Mucosa of stomach (tissue), 1 donor: Measurements from ENCODE around the gene C10orf105.

ENCODE experiments used
- H3K27me3 ChIP-seq: one replicate; pipeline ENCODE4 v1.7.0; 2013; ENCODE audit warnings: mild to moderate bottlenecking, low read length; ENCODE audit not compliant: control insufficient read depth, insufficient read depth
- H3K36me3 ChIP-seq: one replicate; pipeline ENCODE4 v1.7.0; 2013; ENCODE audit warnings: low read length; ENCODE audit not compliant: control insufficient read depth, insufficient read depth
- H3K4me1 ChIP-seq: one replicate; pipeline ENCODE4 v1.7.0; 2013; ENCODE audit warnings: mild to moderate bottlenecking, low read length; ENCODE audit not compliant: control insufficient read depth, insufficient read depth
- H3K4me3 ChIP-seq: one replicate; pipeline ENCODE4 v1.7.0; 2013; ENCODE audit warnings: low read length
- H3K9ac ChIP-seq: one replicate; pipeline ENCODE4 v1.7.0; 2013; ENCODE audit warnings: mild to moderate bottlenecking, low read length, moderate library complexity
- H3K9me3 ChIP-seq: one replicate; pipeline ENCODE4 v1.7.0; 2013; ENCODE audit warnings: mild to moderate bottlenecking, low read length, moderate library complexity; ENCODE audit not compliant: control insufficient read depth
- donor health status: Pancreatic carcinoma.

The C10orf105 gene

GRCh38 chr10:71719464-71720201 lies at the start of gene C10orf105:
Gene C10orf105 (minus strand): TSS chr10:71719778. CDS start chr10:71716337, 3,441 bp downstream.
- peaks cover 12% of the 10 kb centered on the region for H3K4me1 ChIP-seq
- H3K9ac ChIP-seq = no peak within 1 kb of the TSS
- H3K36me3 ChIP-seq = no peaks in the 10 kb centered on the region
- no peak within 1 kb of the TSS for H3K4me3 ChIP-seq
- H3K9me3 ChIP-seq = no peaks in the 10 kb centered on the region
- H3K27me3 ChIP-seq = no peaks in the 10 kb centered on the region

- H3K27me3 ChIP-seq = no peaks in the 10 kb centered on the region
- peaks cover under 1% of the 10 kb centered on the region for H3K36me3 ChIP-seq
- H3K4me3 ChIP-seq = no peak overlapping the region
- no peaks in the 10 kb centered on the region for H3K9me3 ChIP-seq
- H3K4me1 ChIP-seq = peaks cover 81% of the 10 kb centered on the region
- no peak overlapping the region for H3K9ac ChIP-seq
These were observed 48.0 kb upstream of the C10orf105 start for GRCh38 chr10:71767420-71768035.

DNA sequence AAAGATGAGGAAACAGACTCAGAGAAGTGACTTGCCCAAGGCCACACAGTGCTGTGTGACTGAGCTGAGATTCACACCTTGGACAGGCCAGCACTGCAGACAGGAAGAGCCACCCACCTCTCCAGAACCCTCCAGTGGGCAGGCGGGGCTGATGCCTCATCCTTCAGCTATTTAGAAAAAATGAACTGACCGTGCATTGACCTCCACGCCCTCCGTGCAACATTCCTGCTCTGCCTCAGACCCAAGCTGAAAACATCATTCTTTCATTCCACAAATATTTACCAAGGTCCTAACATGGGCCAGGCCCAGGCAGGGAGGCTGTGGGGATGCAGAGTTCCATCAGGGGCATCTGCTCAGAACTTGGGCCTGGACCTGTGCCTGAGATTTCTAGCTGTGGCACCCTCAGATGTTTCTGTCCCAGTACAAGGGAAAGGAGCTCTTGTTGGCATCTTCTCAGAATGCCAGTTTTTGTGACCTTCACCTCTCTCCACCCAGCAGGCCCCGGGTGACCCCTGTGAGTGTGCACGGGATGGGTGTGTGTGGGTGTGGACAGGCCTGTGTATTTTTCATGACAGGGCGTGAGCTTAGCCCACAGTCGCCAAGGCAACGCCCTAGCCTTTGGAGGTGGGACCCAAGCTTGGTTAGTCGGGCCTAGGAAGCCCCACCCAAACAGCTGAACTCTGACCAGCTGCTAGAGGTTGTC lies 47.3 kb upstream of the C10orf105 start:
- peaks cover 81% of the 10 kb centered on the region for H3K4me1 ChIP-seq
- H3K27me3 ChIP-seq = no peaks in the 10 kb centered on the region
- H3K9ac ChIP-seq = peak overlapping the region; percentile 32
- H3K36me3 ChIP-seq = peaks cover 7% of the 10 kb centered on the region
- H3K4me3 ChIP-seq = peak overlapping the region; percentile 3
- H3K9me3 ChIP-seq = no peaks in the 10 kb centered on the region

DNA sequence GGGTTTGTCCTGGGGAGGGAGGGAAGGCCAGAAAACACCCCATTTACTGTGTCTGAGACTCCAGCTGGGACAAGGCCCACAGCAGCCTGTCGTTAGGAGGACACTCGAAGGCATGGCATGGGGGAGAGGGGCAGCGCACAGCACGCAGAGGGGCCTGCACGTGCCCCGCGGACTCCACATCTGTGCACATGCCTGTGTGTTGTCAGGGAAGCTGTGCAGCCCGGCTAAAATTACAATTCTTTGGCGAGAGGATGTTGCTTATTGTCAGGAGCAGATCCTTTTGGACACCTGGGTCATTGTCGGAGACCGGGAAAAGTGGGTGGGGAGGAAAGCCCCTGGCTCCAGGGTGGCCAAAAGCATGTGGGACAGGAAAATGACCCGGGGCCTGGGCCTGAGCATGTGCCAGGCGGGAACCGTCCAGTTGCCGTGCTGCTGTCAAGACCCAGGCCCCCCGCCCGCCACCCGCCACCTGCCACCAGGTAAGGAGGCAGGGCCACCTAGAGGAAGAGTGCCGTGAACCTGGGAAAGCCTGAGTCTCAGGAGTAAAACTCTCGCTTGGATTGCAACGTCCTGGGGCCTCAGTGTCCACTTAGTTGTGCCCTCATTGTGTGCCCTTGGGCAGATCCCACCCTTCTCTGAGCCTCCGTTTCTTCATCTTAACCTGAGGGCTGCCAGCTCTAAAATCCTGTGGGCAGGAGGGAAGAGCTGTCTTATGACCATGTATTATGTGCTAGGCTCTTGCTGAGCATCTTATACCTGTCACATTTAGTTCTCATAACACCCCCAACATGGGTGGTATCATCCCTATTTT lies 46.5 kb upstream of the C10orf105 start:
- peaks cover 74% of the 10 kb centered on the region for H3K4me1 ChIP-seq
- peaks cover 12% of the 10 kb centered on the region for H3K36me3 ChIP-seq
- no peaks in the 10 kb centered on the region for H3K9me3 ChIP-seq
- no peaks in the 10 kb centered on the region for H3K27me3 ChIP-seq
- H3K9ac ChIP-seq = peak overlapping the region; percentile 32
- peak overlapping the region; percentile 3 for H3K4me3 ChIP-seq

DNA sequence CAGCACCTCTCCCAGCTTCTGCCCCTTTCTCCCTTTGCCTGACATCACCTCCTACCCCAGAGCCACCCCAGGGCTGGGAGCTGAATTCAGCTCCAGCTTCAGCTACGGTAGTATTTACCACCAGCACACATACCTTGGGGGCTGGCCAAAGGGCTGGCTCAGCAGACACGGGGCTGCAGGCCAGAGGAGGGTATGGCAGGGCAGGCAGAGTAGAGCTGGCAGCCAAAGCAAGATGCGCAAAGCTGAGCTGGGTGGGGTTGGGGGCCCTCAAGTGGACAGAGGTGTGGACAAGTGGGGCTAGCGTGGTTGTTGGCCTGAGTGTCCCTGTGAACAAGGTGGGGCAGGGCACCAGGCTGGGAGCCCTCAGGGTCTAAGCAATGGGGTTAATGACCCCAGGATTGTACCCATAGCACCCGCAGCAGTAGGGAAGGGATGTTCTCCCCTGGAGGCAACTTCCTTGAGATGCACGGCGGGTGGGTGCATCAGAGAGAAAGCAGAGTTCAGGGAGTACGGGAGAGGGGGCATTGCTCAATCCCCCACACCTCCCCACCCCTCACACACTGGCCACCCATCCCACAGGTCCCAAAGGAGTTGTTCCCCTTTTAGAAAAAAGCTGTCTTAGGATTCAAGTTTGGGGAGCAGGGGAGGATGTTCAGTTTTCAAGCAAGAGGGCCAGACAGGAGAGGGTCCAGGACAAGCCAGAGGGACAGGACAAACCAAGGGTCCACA lies 45.8 kb upstream of the C10orf105 start:
- Histone ChIP-seq H3K9me3 (no peaks in the 10 kb centered on the region), H3K4me1 (peaks cover 72% of the 10 kb centered on the region), H3K4me3 (no peak overlapping the region), H3K36me3 (peaks cover 12% of the 10 kb centered on the region), H3K9ac (peak overlapping the region; percentile 26), H3K27me3 (no peaks in the 10 kb centered on the region)

GRCh38 chr10:71763352-71764127 lies 44.0 kb upstream of the C10orf105 start:
- Histone ChIP-seq H3K27me3 (no peaks in the 10 kb centered on the region), H3K4me1 (peaks cover 58% of the 10 kb centered on the region), H3K36me3 (peaks cover 12% of the 10 kb centered on the region), H3K9ac (no peak overlapping the region), H3K4me3 (no peak overlapping the region), H3K9me3 (no peaks in the 10 kb centered on the region)

GRCh38 chr10:71762324-71762723 lies 42.7 kb upstream of the C10orf105 start:
- peaks cover 53% of the 10 kb centered on the region for H3K4me1 ChIP-seq
- peaks cover 16% of the 10 kb centered on the region for H3K36me3 ChIP-seq

GRCh38 chr10:71761541-71762113 lies 42.0 kb upstream of the C10orf105 start:
- no peaks in the 10 kb centered on the region for H3K27me3 ChIP-seq
- no peak overlapping the region for H3K4me3 ChIP-seq
- H3K36me3 ChIP-seq = peaks cover 17% of the 10 kb centered on the region
- H3K9me3 ChIP-seq = no peaks in the 10 kb centered on the region
- H3K9ac ChIP-seq = no peak overlapping the region
- H3K4me1 ChIP-seq = peaks cover 51% of the 10 kb centered on the region

More at GRCh38 chr10:71762324-71762723, 42.7 kb upstream of the C10orf105 start:
- Histone ChIP-seq H3K9ac (no peak overlapping the region), H3K4me3 (no peak overlapping the region), H3K27me3 (no peaks in the 10 kb centered on the region), H3K9me3 (no peaks in the 10 kb centered on the region)

GRCh38 chr10:71761105-71761511 lies 41.5 kb upstream of the C10orf105 start:
- H3K9me3 ChIP-seq = no peaks in the 10 kb centered on the region
- peaks cover 20% of the 10 kb centered on the region for H3K36me3 ChIP-seq
- no peaks in the 10 kb centered on the region for H3K27me3 ChIP-seq
- no peak overlapping the region for H3K4me3 ChIP-seq
- no peak overlapping the region for H3K9ac ChIP-seq
- H3K4me1 ChIP-seq = peaks cover 45% of the 10 kb centered on the region

DNA sequence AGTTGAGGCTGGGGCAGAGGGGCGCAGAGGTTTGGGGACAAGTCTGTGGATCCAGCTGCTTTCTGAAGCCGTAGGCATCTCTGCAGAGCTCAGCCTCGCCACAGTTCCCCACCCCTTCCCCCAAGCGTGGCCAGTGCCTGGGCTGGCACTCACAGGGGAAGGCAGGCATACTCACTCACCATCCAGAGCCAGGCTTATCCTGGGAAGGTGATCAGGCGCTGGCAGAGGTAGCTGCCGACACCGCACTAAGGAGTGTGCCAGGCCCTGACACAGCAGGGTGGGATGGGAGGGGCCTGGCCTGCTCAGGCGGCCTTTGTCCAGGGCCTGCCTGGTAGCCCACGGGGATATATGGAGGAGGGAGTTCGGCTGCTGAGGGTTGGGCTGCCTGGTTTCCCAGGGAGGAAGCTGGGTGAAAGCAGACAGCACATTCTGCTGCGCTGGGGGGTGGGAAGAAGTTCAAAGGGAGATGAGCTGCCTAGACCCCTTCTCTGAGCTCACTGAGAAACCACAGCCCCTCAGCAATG lies 37.9 kb upstream of the C10orf105 start:
- H3K9ac ChIP-seq = peak overlapping the region; percentile 10
- peaks cover 39% of the 10 kb centered on the region for H3K4me1 ChIP-seq
- H3K27me3 ChIP-seq = no peaks in the 10 kb centered on the region
- H3K4me3 ChIP-seq = no peak overlapping the region
- H3K9me3 ChIP-seq = no peaks in the 10 kb centered on the region
- peaks cover 28% of the 10 kb centered on the region for H3K36me3 ChIP-seq
